WTC11 (cell line): ENCODE results near the gene PIGZ.

Experiments
- JUN ChIP-seq: sonication (generic); formaldehyde crosslinking; IDR thresholded peaks from 2 replicates; pipeline ENCODE4 v1.8.0; 2023; ENCODE audit warnings: mild to moderate bottlenecking, missing genetic modification reagents
- NFE2L1 ChIP-seq: sonication (generic); formaldehyde crosslinking; IDR thresholded peaks from 2 replicates; pipeline ENCODE4 v1.8.1; 2023; ENCODE audit warnings: missing genetic modification reagents
- PRRX2 ChIP-seq: fragments of 250-450 bp; sonication (Bioruptor Pico); IDR thresholded peaks from 2 replicates; pipeline ENCODE4 v1.8.0; 2021; ENCODE audit warnings: mild to moderate bottlenecking
- TF ChIP-seq, protein P1 (sequence below): sonication (generic); formaldehyde crosslinking; IDR thresholded peaks from 2 replicates; pipeline ENCODE4 v1.8.1; 2022; ENCODE audit warnings: low read depth, missing genetic modification reagents, borderline replicate concordance
- TF ChIP-seq, protein P2 (sequence below): fragments of 200-600 bp; IDR thresholded peaks from 2 replicates; pipeline ENCODE4 v1.8.0; 2022; ENCODE audit warnings: antibody characterized with exemption
- TF ChIP-seq, protein P3 (sequence below): sonication (generic); formaldehyde crosslinking; IDR thresholded peaks from 2 replicates; pipeline ENCODE4 v1.8.1; 2023; ENCODE audit warnings: mild to moderate bottlenecking, missing genetic modification reagents, moderate library complexity
- TF ChIP-seq, protein P4 (sequence below): sonication (generic); formaldehyde crosslinking; IDR thresholded peaks from 2 replicates; pipeline ENCODE4 v1.8.0; 2023; ENCODE audit warnings: mild to moderate bottlenecking, missing genetic modification reagents
- TF ChIP-seq, protein P5 (sequence below): sonication (generic); formaldehyde crosslinking; conservative IDR thresholded peaks from 2 replicates; pipeline ENCODE4 v1.8.1; 2022; ENCODE audit warnings: mild to moderate bottlenecking, missing genetic modification reagents

DNA sequence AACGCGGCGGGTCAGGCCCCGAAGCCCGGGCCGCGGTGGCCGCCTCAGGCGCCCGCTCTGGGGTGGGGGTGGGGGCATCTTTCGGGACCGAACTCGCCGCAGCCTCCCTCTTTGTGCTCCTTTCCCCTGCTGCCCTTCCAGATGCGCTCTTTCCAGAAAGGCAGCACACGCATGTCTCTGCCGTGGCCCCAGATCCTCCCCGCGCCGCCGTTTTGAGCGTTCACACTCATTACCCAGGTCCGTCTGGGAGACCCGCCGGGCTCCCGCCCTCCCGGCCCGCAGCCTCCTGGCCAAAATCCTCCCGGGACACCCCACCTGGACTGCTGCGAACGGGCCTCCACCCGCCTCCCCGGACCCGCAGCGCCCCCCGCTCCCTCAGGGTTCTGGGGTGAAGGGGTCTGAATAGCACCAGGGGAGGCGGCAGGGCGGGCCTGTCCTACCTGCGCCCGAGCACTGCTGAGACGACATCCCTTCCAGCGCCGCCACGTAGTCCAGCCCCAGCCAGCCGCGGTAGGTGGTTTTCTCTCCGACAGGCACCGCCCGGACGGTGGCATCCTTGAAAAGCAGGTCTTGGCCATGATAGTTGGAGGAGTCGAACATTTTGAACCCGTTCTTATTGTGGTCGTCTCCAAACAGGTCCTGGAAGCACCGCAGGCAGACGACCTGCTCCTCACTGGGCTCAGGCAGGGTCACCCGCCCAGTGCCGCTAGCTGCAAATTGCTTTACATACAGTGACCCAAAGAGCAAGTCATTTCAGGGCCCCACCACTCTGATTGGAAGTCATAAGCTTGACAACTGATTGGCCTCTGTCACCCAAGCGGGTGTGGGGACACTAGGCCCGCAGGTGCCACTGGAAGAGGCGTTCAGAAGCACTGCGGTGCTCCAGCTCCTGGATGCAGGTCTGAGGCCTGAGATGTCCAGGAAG, 35.1 kb upstream of the PIGZ start:
- TF ChIP-seq, protein P1, sequence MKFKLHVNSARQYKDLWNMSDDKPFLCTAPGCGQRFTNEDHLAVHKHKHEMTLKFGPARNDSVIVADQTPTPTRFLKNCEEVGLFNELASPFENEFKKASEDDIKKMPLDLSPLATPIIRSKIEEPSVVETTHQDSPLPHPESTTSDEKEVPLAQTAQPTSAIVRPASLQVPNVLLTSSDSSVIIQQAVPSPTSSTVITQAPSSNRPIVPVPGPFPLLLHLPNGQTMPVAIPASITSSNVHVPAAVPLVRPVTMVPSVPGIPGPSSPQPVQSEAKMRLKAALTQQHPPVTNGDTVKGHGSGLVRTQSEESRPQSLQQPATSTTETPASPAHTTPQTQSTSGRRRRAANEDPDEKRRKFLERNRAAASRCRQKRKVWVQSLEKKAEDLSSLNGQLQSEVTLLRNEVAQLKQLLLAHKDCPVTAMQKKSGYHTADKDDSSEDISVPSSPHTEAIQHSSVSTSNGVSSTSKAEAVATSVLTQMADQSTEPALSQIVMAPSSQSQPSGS: no peak
- TF ChIP-seq JUN (CRISPR knock-in tag): no peak
- TF ChIP-seq, protein P2, sequence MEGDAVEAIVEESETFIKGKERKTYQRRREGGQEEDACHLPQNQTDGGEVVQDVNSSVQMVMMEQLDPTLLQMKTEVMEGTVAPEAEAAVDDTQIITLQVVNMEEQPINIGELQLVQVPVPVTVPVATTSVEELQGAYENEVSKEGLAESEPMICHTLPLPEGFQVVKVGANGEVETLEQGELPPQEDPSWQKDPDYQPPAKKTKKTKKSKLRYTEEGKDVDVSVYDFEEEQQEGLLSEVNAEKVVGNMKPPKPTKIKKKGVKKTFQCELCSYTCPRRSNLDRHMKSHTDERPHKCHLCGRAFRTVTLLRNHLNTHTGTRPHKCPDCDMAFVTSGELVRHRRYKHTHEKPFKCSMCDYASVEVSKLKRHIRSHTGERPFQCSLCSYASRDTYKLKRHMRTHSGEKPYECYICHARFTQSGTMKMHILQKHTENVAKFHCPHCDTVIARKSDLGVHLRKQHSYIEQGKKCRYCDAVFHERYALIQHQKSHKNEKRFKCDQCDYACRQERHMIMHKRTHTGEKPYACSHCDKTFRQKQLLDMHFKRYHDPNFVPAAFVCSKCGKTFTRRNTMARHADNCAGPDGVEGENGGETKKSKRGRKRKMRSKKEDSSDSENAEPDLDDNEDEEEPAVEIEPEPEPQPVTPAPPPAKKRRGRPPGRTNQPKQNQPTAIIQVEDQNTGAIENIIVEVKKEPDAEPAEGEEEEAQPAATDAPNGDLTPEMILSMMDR: no peak
- TF ChIP-seq PRRX2 (CRISPR knock-in tag): no peak
- no peak for TF ChIP-seq NFE2L1
- TF ChIP-seq, protein P3, sequence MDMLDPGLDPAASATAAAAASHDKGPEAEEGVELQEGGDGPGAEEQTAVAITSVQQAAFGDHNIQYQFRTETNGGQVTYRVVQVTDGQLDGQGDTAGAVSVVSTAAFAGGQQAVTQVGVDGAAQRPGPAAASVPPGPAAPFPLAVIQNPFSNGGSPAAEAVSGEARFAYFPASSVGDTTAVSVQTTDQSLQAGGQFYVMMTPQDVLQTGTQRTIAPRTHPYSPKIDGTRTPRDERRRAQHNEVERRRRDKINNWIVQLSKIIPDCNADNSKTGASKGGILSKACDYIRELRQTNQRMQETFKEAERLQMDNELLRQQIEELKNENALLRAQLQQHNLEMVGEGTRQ (CRISPR knock-in tag): no peak
- TF ChIP-seq, protein P4, sequence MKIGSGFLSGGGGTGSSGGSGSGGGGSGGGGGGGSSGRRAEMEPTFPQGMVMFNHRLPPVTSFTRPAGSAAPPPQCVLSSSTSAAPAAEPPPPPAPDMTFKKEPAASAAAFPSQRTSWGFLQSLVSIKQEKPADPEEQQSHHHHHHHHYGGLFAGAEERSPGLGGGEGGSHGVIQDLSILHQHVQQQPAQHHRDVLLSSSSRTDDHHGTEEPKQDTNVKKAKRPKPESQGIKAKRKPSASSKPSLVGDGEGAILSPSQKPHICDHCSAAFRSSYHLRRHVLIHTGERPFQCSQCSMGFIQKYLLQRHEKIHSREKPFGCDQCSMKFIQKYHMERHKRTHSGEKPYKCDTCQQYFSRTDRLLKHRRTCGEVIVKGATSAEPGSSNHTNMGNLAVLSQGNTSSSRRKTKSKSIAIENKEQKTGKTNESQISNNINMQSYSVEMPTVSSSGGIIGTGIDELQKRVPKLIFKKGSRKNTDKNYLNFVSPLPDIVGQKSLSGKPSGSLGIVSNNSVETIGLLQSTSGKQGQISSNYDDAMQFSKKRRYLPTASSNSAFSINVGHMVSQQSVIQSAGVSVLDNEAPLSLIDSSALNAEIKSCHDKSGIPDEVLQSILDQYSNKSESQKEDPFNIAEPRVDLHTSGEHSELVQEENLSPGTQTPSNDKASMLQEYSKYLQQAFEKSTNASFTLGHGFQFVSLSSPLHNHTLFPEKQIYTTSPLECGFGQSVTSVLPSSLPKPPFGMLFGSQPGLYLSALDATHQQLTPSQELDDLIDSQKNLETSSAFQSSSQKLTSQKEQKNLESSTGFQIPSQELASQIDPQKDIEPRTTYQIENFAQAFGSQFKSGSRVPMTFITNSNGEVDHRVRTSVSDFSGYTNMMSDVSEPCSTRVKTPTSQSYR (CRISPR knock-in tag): no peak
- TF ChIP-seq, protein P5, sequence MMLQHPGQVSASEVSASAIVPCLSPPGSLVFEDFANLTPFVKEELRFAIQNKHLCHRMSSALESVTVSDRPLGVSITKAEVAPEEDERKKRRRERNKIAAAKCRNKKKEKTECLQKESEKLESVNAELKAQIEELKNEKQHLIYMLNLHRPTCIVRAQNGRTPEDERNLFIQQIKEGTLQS (CRISPR knock-in tag): no peak
